Stimulated activated CD8-positive, alpha-beta memory T cell treated with anti-CD3 and anti-CD28 coated beads, Interleukin-12 subunit alpha, Interleukin-12 subunit beta, amount 100 ng/mL, for 4 hours (primary cell): ENCODE data around the gene UNC13B.

Source experiments
- DNase-seq: peaks from one replicate; pipeline ENCODE4 v3.0.0-alpha.2; 2020; ENCODE audit warnings: low read depth

UNC13B gene

GRCh38 chr9:35335164-35335563, 173.4 kb downstream of the UNC13B start:
- DNase-seq = no peak

- DNase-seq = no peak
These were observed 176.3 kb downstream of the UNC13B start for GRCh38 chr9:35338086-35338485.

- DNase-seq = no peak
These were observed 176.9 kb downstream of the UNC13B start for GRCh38 chr9:35338561-35339274.

GRCh38 chr9:35340046-35340445, 178.2 kb downstream of the UNC13B start:
- DNase-seq = no peak

DNA sequence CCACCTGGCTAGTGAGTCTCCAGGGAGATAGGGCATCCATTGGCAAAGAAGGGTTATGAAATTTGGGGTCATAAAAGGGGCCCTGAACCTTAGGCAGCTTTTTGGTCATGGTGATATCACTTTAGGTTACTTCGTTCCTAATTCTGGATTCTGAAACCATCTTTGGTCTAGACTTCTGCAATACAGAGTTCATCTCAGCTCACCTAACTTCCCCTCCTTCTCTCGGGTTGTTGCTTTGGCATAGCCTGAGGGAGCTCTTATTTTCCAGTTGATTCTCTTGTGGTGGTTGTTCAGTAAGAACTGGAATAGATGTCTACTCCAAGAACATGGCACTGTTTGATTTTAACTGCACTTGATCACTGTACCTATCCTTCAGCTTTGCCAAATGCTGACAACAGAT, 179.2 kb downstream of the UNC13B start:
- DNase-seq = no peak

- no peak for DNase-seq
These were observed 179.8 kb downstream of the UNC13B start for GRCh38 chr9:35341585-35341984.

DNA sequence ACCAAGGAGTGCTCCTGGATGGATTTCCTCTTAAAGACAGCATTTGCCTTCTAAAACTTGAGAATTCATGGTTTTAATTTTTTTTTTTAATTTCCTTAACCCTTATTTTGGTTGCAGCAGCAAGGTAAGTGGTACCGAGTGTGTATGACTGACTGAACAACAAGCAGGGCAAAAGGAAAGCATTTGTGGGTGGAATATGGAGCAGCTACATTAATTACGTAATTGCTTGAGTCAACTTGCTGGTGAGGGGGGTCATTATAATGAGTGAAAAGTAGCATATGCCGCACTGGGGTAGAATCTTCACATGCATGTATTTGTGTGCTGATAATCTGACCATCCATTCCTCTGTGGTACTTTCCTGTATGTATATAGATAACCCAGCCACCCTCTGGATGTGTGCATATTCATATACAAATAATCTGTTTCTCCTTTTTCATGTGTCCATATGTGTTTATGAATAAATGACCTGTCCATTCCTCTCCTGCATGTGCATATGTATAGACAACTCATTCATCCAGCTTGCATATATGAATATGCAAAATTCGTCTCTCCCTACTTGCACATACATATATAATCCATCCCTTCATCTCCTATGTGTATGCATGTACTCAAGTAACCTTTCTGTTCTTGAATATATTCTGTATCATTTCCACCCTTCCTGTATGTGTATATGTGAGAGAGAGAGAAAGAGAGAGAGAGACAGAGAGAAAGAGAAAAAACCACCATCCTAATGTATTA, 180.6 kb downstream of the UNC13B start:
- DNase-seq = no peak

DNA sequence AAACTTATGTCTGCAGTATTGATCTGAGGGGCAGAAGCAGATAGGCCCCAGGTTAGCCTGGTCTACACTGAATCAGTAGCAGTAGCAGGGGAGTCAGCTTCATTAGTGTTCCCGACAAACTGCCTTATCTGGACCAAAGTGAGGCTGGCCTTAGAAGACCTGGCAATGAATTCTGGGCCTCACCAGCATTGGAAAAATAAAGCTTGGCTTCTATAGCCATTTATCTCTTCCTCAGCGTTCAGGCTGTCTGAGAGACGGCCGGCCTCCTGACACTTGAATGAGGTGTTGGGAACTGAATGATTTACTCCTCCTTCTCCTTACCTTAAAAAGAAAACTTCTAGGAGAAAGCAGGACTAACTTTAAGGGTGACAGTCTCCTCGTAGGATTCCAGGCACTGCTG, 186.3 kb downstream of the UNC13B start:
- DNase-seq = no peak

- DNase-seq = no peak
These were observed 187.6 kb downstream of the UNC13B start for GRCh38 chr9:35349287-35349990.

DNA sequence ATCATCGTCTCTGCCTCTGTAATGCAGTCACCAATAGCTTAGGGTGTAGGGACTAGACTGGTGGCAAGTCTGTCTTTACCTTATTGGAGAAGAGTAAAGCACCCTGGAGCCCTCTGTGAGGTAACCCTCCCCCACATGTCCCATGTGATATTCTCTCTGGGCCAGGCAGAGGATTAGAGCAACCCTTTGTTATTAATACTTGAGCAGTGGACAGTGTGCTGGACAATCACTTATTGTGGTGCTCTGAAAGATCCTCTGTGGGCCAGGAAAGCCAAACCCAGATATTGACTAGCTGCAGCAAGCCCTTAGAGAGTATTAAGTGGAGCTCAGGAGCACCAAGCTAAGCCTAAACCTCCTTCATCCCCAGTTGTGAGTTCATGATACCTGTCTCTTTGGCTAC, 188.4 kb downstream of the UNC13B start:
- DNase-seq = no peak

DNA sequence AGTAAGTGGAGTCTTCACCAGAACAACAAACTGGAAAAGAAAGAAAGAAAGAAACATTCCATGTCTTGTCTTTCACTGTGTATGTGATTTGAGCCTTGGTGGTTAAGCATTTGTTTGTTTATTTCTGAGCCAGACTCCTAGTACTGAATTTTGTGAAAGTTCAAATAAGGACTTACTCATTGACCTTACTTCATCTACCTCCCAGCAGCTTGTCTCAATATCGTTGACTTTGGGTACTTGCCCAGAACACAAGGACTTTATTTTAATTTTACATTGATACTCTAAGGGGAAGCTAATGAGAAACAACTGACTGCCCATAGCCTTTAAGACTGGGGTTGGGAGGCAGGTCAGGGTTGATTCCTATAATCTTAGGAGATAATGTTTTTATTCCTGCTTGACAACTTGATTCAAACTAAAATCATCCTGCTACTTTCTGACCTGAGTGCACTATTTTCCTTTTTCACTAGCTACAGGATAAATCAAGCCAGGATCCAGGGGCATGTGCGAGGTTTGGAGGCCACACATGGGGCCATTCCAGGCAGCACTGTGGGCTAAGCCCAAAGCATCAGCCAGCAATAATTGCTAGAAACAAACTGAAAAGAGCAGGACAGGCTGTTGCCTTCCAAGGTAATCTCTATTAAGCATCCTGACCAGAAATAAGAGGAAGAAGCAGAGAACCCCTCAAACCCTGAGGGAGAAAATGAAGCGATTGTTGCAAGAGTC, 189.2 kb downstream of the UNC13B start:
- no peak for DNase-seq

- DNase-seq = no peak
These were observed 192.0 kb downstream of the UNC13B start for GRCh38 chr9:35353731-35354365.

DNA sequence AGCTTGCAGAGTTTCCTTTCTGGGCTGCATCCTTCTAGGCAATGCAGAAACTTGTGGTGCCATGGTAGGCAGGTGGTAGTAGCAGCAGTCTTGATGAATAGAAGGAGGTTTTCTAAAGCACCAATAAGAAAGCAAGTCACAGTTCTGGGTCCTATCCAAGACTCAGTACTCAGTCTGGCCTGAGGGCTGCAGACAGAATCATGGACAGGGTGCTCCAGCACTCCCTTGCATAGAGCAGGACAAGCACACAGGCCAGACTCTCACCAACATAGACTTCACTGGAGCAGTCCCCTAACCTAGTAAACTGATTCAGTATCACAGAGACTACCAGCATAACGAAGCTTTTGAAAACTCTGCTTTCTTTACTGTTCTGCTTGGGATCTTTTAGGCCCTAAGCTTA, 194.1 kb downstream of the UNC13B start:
- DNase-seq = no peak

DNA sequence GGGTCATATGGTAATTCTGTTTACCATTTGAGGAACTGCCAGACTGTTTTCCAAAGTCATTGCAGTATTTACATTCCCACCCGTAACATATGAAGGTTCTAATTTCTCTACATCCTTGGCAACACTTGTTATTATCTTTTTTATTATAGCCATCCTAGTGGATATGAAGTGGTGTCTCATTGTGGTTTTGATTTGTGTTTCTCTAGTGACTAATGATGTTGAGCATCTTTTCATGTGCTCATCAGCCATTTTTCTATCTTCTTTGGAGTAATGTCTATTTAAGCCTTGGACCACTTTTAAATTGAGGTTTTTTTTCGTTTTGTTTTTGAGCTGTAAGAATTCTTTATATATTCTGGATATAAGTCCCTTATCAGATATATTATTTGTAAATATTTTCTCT, 195.3 kb downstream of the UNC13B start:
- no peak for DNase-seq

GRCh38 chr9:35357826-35358225, 196.0 kb downstream of the UNC13B start:
- no peak for DNase-seq

DNA sequence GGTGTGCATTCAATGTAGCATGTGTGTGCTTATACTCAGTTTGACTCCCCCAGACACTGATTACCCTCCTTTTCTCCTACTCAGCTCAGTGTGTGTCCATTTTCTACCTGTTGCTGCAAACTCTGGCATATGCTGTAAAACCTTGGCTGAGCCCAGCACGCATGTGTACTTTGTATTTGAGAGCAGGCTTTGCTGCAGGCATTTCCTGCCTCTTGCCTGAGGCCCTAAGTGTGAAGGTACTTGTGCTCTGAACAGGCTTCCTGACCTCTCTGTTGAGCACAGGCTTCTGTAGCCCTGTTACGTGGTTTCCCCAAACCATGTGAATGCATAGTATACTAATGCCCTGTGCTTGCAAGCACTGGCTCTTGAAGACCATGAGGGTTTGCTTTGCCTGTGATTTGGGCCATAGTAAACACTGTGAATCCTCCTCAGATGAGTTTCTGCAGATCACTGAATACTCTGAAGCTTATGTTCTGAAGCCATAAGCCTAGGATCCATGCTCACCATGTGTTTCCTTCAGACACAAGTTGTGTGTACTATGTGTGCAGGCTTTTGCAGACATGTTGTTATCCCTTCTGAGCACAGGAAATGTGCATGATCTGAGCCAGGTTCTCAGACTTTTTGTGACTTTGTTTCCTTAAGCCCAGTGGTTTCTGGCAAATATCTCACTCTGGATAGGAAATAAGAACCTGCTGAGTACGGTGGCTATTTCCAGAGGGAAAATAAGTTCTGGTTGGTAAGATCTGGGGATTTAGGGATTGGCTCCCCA, 203.2 kb downstream of the UNC13B start:
- DNase-seq = no peak

GRCh38 chr9:35366627-35367026, 204.8 kb downstream of the UNC13B start:
- no peak for DNase-seq

DNA sequence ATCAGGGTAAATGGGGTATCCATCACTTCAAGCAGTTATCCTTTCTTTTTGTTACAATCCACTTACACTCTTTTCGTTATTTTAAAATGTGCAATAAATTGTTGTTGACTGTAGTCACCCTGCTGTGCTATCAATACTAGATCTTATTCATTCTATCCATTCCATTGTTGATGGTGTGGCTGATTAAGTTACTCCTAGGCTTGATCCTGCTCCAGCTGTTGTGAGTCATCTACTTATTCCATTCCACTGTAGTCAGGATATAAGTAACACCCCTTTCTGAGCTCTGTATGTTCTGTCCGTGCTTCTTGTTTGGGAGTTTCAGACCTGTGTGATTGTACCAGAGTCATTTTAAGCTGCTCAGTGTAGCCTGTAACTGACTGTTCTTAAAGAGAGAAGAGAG, 205.6 kb downstream of the UNC13B start:
- no peak for DNase-seq

DNA sequence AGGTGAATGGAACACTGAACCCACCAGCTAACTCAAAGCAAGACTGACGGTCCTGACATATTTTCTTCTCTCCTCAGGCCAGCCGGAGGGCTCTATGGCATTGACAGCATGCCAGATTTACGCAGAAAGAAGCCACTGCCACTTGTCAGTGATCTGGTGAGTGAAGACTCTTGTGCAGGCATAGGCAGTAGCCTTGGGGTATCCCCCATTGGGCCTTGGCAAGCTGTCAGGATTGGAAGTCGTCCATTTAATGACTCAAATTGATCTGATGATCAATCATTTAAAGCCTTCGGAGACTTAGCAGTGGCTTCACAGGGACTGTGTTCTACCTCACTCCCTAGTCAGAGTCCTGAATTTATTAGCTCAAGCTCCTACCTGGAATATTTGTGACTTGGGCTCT, 208.4 kb downstream of the UNC13B start:
- no peak for DNase-seq

GRCh38 chr9:35374436-35374835, 212.6 kb downstream of the UNC13B start:
- DNase-seq = no peak

DNA sequence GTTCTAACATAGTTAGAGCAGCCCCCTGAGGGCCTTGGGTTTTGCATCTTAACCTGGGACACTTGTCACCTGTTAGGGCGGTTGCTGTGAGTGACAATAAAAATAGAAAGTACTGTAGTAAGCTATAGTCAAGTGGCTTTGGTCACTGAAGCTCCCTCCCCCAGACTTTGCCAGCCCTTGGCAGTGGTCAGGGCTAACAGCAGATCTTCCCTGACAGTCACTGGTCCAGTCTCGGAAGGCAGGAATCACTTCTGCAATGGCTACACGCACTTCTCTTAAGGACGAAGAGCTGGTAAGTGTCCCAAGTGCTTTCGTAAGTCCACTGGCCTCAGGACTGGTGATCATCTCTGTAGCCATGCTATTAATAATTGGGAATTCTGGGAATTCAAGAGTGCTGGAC, 213.1 kb downstream of the UNC13B start:
- no peak for DNase-seq
